Glomerular visceral epithelial cell (primary cell): ENCODE results near the gene MIOS.

Experiments
- DNase-seq: peaks from one replicate; pipeline ENCODE4 v3.0.0-alpha.2; 2016; ENCODE audit errors: extremely low spot score

Gene MIOS

DNA sequence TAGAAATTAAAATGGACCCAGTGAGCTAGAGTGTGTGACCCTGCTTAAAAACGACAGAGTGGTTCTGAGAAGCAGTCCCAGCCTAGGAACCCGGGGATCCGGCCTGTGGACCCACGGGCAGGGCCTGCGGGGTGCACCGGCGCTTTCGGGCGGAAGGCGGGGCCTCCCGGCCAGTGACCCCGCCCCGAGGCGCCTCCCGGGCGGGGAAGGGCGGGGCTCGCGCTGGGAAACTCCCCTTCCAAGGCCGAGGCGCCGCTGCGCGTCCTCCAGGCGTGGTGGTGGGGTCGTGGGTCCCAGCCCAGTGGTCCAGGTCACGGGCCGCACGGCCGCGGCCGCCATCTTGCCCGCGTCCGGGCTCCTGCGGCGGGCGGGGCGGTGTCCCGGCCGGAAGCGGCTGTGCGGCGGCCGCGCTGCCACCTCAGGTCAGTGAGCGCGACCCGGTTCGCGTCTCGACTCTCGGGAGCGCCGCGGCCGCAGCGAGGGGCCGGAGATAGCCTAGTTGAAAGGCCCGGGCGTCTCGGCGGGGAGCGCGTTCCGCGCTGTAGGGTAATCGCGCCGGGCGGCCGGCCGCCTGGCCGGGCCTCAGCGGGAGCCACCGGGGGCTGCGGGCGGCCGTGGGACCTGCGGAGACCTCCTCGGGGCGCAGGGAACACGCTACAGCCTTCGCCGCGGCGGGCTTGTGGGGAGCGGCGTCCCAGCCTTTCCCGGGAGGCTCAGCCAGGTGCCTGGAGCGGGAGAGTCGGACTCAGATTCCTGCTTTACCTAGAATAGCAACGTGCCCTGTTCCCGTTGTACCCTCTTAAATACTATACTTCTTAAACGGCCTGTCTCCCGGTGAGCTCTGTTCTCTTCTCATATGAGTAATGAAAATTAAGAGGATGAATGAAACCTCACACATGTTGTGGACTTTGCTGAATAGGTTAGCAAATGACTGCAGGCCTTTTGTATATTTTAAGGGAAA is at the start of gene MIOS:
Gene MIOS (plus strand): TSS at position 234 of the 961 bp plus-strand sequence. CDS start 5,592 bp downstream, outside the sequence.
- peak; percentile 86 for DNase-seq

DNA sequence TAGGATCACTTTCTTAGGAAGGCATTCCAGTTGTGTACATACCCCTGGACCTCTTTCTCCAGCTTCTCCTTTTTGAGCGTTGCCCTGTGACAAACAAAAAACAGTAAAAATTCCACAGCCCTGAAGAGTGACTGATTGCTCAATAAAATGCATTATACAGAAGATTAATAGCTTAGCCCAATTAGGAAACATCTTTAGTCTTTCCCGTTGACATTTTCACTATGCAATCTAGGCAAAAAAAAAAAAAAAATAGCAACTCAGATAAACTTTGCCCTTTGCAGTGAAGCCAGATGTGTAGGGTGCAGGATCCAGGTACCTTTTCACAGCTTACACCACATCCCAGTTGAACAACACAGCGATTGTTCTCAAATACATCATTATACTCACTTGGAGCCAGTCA is 48.9 kb upstream of the MIOS start:
- no peak for DNase-seq

DNA sequence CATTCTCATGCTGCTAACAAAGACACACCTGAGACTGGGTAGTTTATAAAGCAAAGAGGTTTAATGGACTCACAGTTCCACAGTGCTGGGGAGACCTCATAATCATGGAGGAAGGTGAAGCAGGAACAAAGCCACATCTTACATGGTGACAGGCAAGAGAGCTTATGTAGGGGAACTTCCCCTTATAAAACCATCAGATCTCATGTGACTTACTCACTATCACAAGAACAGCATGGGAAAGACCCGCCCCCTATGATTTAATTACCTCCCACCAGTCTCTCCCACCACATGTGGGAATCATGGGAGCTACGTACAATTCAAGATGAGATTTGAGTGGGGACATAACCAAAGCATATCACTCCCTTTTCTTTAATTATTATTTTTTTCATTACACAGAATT is 47.6 kb upstream of the MIOS start:
- no peak for DNase-seq

DNA sequence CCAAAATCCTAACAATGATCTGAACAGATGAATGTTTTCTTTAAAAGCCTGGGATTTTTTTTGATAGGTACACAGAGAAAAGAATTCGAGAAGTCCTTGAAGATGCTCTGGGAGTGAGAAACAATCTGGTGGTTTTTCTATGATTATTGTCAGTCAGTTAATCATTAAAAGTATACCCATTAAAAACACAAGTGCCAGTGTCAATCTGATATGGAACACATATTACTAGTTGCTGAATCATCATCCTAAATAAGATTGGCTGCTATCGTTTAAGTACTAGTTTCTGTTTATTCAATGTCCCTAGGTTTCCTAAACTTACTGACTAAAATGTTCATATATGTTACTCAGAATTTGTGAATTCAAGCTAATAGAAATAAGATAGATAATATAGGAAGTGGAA is 47.2 kb upstream of the MIOS start:
- DNase-seq: peak; percentile 10

GRCh38 chr7:7521259-7521658 is 45.4 kb upstream of the MIOS start:
- no peak for DNase-seq

DNA sequence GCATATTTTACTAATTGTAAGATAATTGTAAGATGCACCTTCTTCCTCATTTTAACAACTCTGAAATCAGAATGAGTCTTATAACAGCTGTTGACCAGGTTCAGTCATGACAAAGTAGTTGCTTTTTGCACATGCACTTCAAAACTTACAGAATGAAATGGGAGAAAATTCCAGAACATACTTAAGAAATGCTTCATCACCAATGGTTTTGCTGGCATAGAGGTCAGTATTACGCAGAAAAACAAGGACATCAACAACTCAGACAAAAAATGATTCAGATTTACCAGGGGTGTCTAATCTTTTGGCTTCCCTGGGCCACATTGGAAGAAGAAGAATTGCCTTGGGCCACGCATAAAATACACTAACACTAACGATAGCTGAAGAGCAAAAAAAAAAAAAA is 44.3 kb upstream of the MIOS start:
- DNase-seq: no peak

DNA sequence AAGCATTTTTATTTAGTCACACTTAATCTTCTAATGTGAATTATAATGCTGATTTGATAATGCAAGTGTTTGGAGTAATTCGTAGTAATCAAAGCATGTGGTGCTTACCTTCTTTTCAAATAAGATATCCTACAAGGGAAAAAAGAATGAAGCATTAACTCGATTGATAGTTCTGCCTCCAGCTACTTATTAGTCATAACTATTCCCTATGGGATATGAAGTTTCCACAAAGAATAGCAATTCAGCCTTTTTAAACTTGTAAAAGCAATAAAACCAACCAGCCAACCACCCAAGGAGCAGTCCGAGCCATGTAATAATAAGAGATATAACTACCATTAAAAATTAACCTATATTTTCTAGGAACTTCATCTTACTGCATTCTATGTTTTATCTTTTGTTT is 42.6 kb upstream of the MIOS start:
- no peak for DNase-seq

DNA sequence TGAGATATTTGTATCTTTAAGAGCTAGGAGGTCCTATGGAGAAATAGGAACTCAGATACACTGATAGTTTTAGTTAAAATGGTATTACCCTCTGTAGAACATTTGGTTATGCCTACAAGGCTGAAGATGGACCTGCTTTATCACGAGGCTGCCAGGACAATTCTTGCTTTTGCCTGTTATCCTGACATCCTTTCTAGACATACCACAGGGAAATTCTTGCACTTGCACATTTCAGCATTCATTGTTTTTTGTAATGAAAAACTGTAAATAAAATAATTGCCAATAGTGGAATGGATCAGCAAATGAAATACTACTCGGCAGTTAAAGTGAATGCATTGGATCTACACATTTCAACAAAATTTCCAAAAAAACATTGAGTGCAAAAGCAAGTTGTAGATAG is 40.7 kb upstream of the MIOS start:
- no peak for DNase-seq

DNA sequence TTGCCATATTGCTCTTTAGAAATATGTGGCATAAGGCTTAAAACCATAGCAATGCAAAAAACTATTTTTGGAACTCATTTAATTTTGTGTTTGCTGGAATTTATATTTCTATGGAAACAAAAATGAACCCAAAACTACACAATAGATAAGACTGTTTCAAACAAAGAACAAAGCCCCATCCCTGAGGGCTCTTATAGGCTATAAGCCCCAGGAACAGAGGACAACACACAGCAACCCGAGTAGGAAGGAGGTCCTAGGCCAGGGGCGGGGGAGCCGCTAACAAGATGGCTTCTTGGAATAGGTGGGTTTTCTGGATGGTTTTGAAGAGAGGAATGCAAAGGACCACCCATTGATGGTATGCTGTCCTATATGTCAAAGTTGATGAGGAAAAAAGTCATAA is 39.6 kb upstream of the MIOS start:
- DNase-seq: no peak

DNA sequence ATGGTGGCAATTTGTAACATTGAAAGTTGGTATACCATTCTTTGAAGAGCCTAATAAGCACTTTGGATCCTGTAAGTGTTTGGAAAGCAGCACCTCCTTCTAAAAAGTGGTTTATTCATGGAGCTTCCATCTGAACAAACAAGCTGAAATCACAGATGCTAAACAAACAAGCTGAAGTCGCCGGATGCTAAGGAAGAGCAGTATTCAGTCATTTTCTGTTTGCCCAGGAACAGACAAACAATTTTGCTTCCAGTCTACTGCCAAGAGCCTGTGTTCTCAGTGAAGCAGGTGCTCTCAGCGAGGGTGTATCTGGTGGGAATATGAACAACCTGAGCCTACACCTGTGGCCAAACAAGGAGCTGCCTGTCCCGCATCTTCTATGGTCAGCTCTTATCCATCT is 37.4 kb upstream of the MIOS start:
- DNase-seq: no peak

DNA sequence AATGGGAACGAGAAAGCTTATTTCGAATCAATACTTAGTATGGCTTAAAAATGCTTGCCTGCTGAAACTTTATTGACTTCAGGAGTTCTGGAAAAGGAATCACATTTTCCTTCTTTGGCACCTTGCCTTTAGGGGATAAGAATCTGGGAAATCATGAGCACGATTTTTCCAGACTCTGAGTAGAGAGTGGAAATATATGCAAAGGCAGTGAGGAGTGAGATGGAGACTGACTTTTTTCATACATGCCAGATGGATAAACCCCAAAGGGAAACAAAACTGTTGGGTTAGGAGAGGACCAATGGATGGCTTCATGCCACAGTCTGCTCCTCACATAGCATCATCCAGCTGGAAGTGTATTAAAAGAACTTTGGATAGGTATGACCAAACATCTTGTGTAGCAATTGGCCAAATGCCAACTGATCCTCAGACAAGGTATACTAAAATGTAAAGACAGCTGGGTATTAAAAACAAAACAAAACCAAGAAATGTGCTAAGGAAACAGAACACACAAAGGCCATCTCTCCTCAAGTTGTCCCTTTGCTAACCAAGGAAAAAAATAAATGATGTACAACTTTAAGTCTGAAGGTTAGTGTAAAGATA is 32.8 kb upstream of the MIOS start:
- no peak for DNase-seq

DNA sequence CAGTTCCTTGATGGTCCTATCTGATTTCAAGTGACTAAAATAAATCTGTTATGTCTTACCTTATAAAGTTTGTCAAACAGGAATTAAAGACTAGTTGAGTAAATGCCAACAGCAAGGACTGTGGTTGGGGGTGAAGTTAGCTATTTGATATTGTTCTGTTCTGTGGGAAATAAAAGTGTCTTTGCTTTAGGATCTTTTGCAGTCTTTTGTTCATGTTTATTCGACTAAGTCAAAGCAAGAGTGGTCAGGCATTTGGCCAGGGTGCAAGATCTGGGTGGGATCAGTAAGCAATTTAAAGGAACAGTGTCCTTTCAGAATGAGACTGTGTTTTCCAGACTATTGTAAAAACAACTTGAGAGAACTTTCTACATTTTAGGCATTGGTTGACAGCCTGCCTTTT is 31.0 kb upstream of the MIOS start, which contains the start of gene COL28A1:
Gene COL28A1 (minus strand): TSS at position 183 of the 400 bp plus-strand sequence. CDS start 2,998 bp downstream, outside the sequence.
- no peak for DNase-seq

- DNase-seq: no peak
These were observed 30.2 kb upstream of the MIOS start for GRCh38 chr7:7536396-7537019.

GRCh38 chr7:7537711-7538110 is 29.0 kb upstream of the MIOS start:
- DNase-seq: no peak

GRCh38 chr7:7539152-7539551 is 27.5 kb upstream of the MIOS start:
- no peak for DNase-seq

DNA sequence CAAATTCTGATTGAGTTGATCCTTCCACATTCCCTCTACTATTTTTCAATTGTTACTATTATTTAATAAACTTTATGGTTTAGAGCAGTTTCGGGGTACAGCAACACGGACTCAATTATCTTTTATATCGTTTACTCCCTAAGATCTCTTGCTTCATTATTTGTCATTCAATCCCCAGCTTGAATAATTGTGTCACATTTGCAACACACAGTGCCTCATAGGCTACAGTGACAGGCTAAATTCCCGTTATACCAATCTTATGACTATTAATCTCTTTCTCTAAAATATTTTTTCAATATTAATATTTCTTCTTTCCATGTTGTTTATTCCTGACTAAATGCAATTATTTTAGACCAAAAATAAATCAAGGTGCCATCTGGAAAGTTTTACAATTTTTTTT is 27.0 kb upstream of the MIOS start:
- no peak for DNase-seq

- DNase-seq: no peak
These were observed 24.3 kb upstream of the MIOS start for GRCh38 chr7:7542251-7542835.

DNA sequence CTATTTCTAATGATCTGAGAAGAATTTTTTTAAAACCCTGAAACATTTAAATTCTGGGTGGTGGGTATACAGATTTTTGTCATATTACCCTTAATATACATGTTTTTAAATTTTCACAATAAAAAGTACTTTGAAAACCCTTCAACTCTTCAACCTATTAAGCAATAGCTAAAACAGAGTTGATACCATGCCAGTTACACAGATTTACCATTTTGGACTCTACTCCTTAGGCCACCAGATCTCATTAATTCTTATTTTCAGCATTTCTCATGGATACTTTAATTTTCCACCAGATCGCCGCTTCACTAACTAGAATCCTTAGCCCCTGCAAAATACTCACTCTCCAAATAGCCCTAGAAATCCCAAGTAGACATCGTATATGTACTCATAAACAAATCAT is 18.3 kb upstream of the MIOS start:
- no peak for DNase-seq

- DNase-seq: no peak
These were observed 16.0 kb upstream of the MIOS start for GRCh38 chr7:7550663-7551062.

- no peak for DNase-seq
These were observed 14.5 kb upstream of the MIOS start for GRCh38 chr7:7552199-7552598.

GRCh38 chr7:7553386-7553785 is 13.3 kb upstream of the MIOS start:
- DNase-seq: no peak

DNA sequence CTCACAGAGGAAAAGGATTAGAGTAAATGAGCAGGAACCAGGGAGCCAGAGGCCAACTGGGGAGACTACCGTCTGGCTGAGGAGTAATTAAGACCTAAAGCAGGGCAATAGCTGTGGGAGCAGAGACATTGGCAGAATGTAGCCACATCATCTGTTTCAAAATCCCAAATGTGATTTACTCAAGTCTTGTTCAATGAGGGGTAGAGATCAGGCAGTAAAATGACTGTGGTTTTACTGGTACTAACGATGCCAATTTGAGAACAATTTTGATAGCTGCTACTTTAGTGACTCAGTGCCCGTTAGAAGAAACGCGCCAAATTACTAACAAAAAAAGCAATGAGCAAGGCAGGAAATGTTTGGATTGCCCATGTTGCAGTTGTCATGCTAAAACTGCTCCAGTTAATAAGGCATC is 12.7 kb upstream of the MIOS start:
- peak; percentile 30 for DNase-seq
